K562 (cell line): ENCODE measurements around the gene CTNNA3. TPM values are rescaled to one million over a fixed set of nuclear protein-coding genes. Genes with fewer than 3 reads are reported as not detected.

Source experiments
- ATAC-seq: fragments of 200-7000 bp; cut with Tn5 transposase; 3 replicates; pipeline ENCODE4 v1.9.1; 2020; ENCODE audit warnings: moderate library complexity
- BruUV-seq: library from RNA; stranded (reverse); fragments of 400-500 nt; replicated peaks from 2 replicates; lab custom pipeline; 2021; lab: Mats Ljungman, UMichigan
- CTCF ChIA-PET: fragments of 300-600 bp; formaldehyde crosslinking; extraction: SDS; loops from one replicate; lab custom pipeline; 2021; ENCODE audit warnings: low intra/inter-chr PET ratio; lab: Yijun Ruan, JAX
- POLR2A ChIA-PET: fragments of 300-600, 350-650 bp; sonication (Branson Sonifier 250); formaldehyde crosslinking; extraction: SDS; loops from one replicate; lab custom pipeline; 2021; ENCODE audit warnings: antibody characterized with exemption, inconsistent platforms; lab: Yijun Ruan, JAX
- DNase-seq, 4 experiments: peaks; one replicate each; pipeline versions ENCODE4 v3.0.0 to v3.0.0-alpha.2; 2011 to 2018; ENCODE audit warnings: low spot score in 3 of 4, mixed read lengths in 3 of 4; ENCODE audit errors: extremely low read depth in 1 of 4
- FAIRE-seq: peaks from 2 replicates; lab custom pipeline; 2011; peaks lifted over from hg19 to GRCh38; lab: Jason Lieb, UNC
- H2AFZ ChIP-seq: 2 replicates; pipeline ENCODE4 v1.6.0; 2011; ENCODE audit warnings: low read depth, low read length, control low read depth, inconsistent platforms
- H3K27ac ChIP-seq: fragments of 200-600 bp; 3 replicates; pipeline ENCODE4 v1.8.0; 2011; ENCODE audit warnings: low read depth, mild to moderate bottlenecking, control low read depth, inconsistent platforms, low read length, moderate library complexity, mixed read lengths; ENCODE audit errors: extremely low read depth
- H3K27me3 ChIP-seq, 2 experiments: fragments of 300-600 bp in 1 of 2; 2 replicates in 1 of 2; 3 replicates in 1 of 2; pipeline versions ENCODE4 v1.6.0 to v1.8.0; 2011; ENCODE audit warnings: inconsistent platforms in 2 of 2, low read length in 2 of 2, mild to moderate bottlenecking in 1 of 2, mixed read lengths in 1 of 2, moderate library complexity in 1 of 2; ENCODE audit not compliant: control insufficient read depth in 2 of 2, insufficient read depth in 2 of 2
- H3K36me3 ChIP-seq: fragments of 300-600 bp; 3 replicates; pipeline ENCODE4 v1.8.0; 2011; ENCODE audit warnings: mild to moderate bottlenecking, low read length, inconsistent platforms; ENCODE audit not compliant: control insufficient read depth, insufficient read depth
- H3K4me1 ChIP-seq, 2 experiments: fragments of 200-600 bp in 1 of 2; replicated peaks in 1 of 2; 2 replicates in 1 of 2; 3 replicates in 1 of 2; pipeline versions ENCODE4 v1.5.1 to v1.8.0; 2011; ENCODE audit warnings: inconsistent platforms in 2 of 2, low read length in 2 of 2, mild to moderate bottlenecking in 1 of 2, mixed read lengths in 1 of 2, moderate library complexity in 1 of 2; ENCODE audit not compliant: control insufficient read depth in 2 of 2, insufficient read depth in 2 of 2
- H3K4me2 ChIP-seq: 2 replicates; pipeline ENCODE4 v1.6.1; 2011; ENCODE audit warnings: low read length, control low read depth, inconsistent platforms, mixed read lengths; ENCODE audit not compliant: insufficient read depth
- H3K4me3 ChIP-seq: fragments of 200-600 bp; sonication (generic), shearing (Covaris generic); 2 replicates; pipeline ENCODE4 v1.5.1; 2016; ENCODE audit warnings: control low read depth, inconsistent platforms
- H3K79me2 ChIP-seq: fragments of 200-600 bp; 3 replicates; pipeline ENCODE4 v1.8.0; 2011; ENCODE audit warnings: low read length, inconsistent platforms; ENCODE audit not compliant: control insufficient read depth, insufficient read depth
- H3K9ac ChIP-seq, 2 experiments: 2 replicates each; pipeline versions ENCODE4 v1.6.0 to v1.6.1; 2011; ENCODE audit warnings: low read depth in 2 of 2, low read length in 2 of 2, control low read depth in 1 of 2, inconsistent platforms in 1 of 2, mild to moderate bottlenecking in 1 of 2, mixed read lengths in 1 of 2; ENCODE audit not compliant: insufficient read depth in 1 of 2
- H3K9me1 ChIP-seq: one replicate; pipeline ENCODE4 v1.6.0; 2011; ENCODE audit warnings: inconsistent platforms, mild to moderate bottlenecking, low read length, moderate library complexity; ENCODE audit not compliant: control insufficient read depth, insufficient read depth
- H3K9me3 ChIP-seq: replicated peaks from 2 replicates; pipeline ENCODE4 v1.5.1; 2011; ENCODE audit warnings: low read depth, low read length, inconsistent platforms; ENCODE audit not compliant: control insufficient read depth, insufficient read depth
- H4K20me1 ChIP-seq: replicated peaks from 2 replicates; pipeline ENCODE4 v1.6.1; 2011; ENCODE audit warnings: low read length, inconsistent platforms, mixed read lengths; ENCODE audit not compliant: control insufficient read depth, insufficient read depth
- BRD4 ChIP-seq: fragments of 200-600 bp; sonication (generic); IDR thresholded peaks from 2 replicates; pipeline ENCODE4 v1.6.1; 2017; ENCODE audit warnings: inconsistent platforms
- BRD9 ChIP-seq: fragments of 450-650 bp; IDR thresholded peaks from 2 replicates; pipeline ENCODE4 v1.6.1; 2018; ENCODE audit warnings: low read depth; ENCODE audit not compliant: partially characterized antibody
- ESRRB ChIP-seq: fragments of 250-450 bp; sonication (Bioruptor Pico); IDR thresholded peaks from 2 replicates; pipeline ENCODE4 v1.5.0; 2020; ENCODE audit warnings: mild to moderate bottlenecking, moderate library complexity, borderline replicate concordance
- FOS ChIP-seq: IDR thresholded peaks from 3 replicates; pipeline ENCODE4 v1.6.1; 2011; ENCODE audit not compliant: insufficient read length; ENCODE audit errors: extremely low read depth
- HNRNPL ChIP-seq: fragments of 200-400 bp; formaldehyde crosslinking; IDR thresholded peaks from 2 replicates; pipeline ENCODE4 v1.6.1; 2017; ENCODE audit warnings: low read depth, mild to moderate bottlenecking, low read length
- STAG1 ChIP-seq: sonication (generic); formaldehyde crosslinking; IDR thresholded peaks from 2 replicates; pipeline ENCODE4 v1.5.0; 2020; ENCODE audit warnings: missing genetic modification reagents, borderline replicate concordance
- TBP ChIP-seq: optimal IDR thresholded peaks from 2 replicates; pipeline ENCODE3; 2011; ENCODE audit warnings: low read depth, low read length, improper control_type of control experiment
- ZNF165 ChIP-seq: fragments of 250-450 bp; sonication (Bioruptor Pico); IDR thresholded peaks from 2 replicates; pipeline ENCODE4 v1.4.0; 2020; ENCODE audit warnings: borderline replicate concordance
- whole genome bisulfite sequencing: fragments of 100-300 bp; shearing (Covaris generic); methylation state at CpG from one replicate; pipeline ENCODE4 v1.1.6; 2016; ENCODE audit warnings: low coverage, mixed read lengths; ENCODE audit not compliant: insufficient coverage; ENCODE audit errors: missing lambda C conversion rate; 5-methylcytosine and 5-hydroxymethylcytosine counted together
- in situ Hi-C: fragments of 300-500 bp; cut with MboI; formaldehyde crosslinking; loops from 4 replicates; pipeline ENCODE4 v1.15.0; 2018; ENCODE audit warnings: inconsistent platforms, mixed read lengths
- intact Hi-C: fragments of 100-400 bp; cut with micrococcal nuclease; formaldehyde crosslinking; loops from 2 replicates; pipeline ENCODE4 v1.14.2; 2022
- polyA plus RNA-seq, 8 experiments: library from polyadenylated mRNA; depleted of rRNA in 4 of 8; stranded (reverse) in 5 of 8; unstranded in 3 of 8; fragments of >200 nt; fragmentation: Nextera tagmentation in 2 of 8; fragmentation: Illumina TruSeq in 1 of 8; extraction: Ambion mirVana in 2 of 8; extraction: Trizol in 1 of 8; gene quantifications; 2 replicates each; pipeline versions ENCODE4 v1.2.1 to v1.2.3, GENCODE V29; 2011 to 2014; ENCODE audit warnings: inconsistent platforms in 1 of 8, missing spikeins in 1 of 8
- total RNA-seq, 7 experiments: library from RNA; depleted of rRNA in 6 of 7; stranded (reverse); fragments of >200 nt in 6 of 7; fragmentation: Illumina TruSeq in 2 of 7; extraction: Trizol in 2 of 7; gene quantifications; 2 replicates each; pipeline versions ENCODE4 v1.2.1 to v1.2.3, GENCODE V29; 2011 to 2021; ENCODE audit warnings: low replicate concordance in 1 of 7

The CTNNA3 gene
- total and polyA plus RNA-seq, 9 of the 15 experiments (the other 6 are each of a cell fraction or from before 2014, with no cell fraction given), result 0.04 TPM; not detected in 8

GRCh38 chr10:66833861-66834260, 862.1 kb downstream of the CTNNA3 start:
- Histone ChIP-seq H3K79me2 (no peaks in the 10 kb centered on the region), H3K27me3 (no peaks in the 10 kb centered on the region), H3K4me1 (no peaks in the 10 kb centered on the region), H2AFZ (no peak overlapping the region), H3K36me3 (no peaks in the 10 kb centered on the region), H4K20me1 (no peaks in the 10 kb centered on the region), H3K4me3 (no peak overlapping the region), H3K9ac (no peak overlapping the region), H3K9me1 (no peaks in the 10 kb centered on the region), H3K9me3 (no peaks in the 10 kb centered on the region; the same call in 1 of the 2 replicates), H3K4me2 (no peak overlapping the region), H3K27ac (no peak overlapping the region)
- ChIA-PET POLR2A (no interaction called here), CTCF (no interaction called here)
- ATAC-seq (no peak), DNase-seq (no peak), FAIRE-seq (no peak)
- intact Hi-C loops (no loop called here), in situ Hi-C loops (no loop called here)
- no peak for TF ChIP-seq BRD9
- TF ChIP-seq STAG1 (CRISPR knock-in tag), result no peak
- TF ChIP-seq FOS, result no peak
- no peak for TF ChIP-seq TBP
- TF ChIP-seq BRD4, result no peak
- TF ChIP-seq ESRRB, result no peak
- TF ChIP-seq ZNF165 (CRISPR knock-in tag), result no peak
- BruUV-seq, result no TSS peak
- 0% methylated on average over 1 of the region's 1 CpG for WGBS

GRCh38 chr10:66832781-66833422, 863.1 kb downstream of the CTNNA3 start:
- Histone ChIP-seq H2AFZ (no peak overlapping the region), H3K9ac (no peak overlapping the region), H3K9me1 (no peaks in the 10 kb centered on the region), H3K36me3 (no peaks in the 10 kb centered on the region), H4K20me1 (no peaks in the 10 kb centered on the region), H3K9me3 (no peaks in the 10 kb centered on the region; the same call in 1 of the 2 replicates), H3K79me2 (no peaks in the 10 kb centered on the region), H3K4me1 (no peaks in the 10 kb centered on the region), H3K4me2 (no peak overlapping the region), H3K27me3 (no peaks in the 10 kb centered on the region), H3K27ac (no peak overlapping the region), H3K4me3 (no peak overlapping the region)
- no peak for ATAC-seq
- WGBS, result 0% methylated on average over 3 of the region's 3 CpGs
- no peak for DNase-seq
- ChIA-PET POLR2A (no interaction called here), CTCF (no interaction called here)
- FAIRE-seq, result no peak
- in situ Hi-C loops (no loop called here), intact Hi-C loops (no loop called here)
- no TSS peak for BruUV-seq
- no peak for TF ChIP-seq HNRNPL
